GM21367 (cell line): Measurements from ENCODE around the gene COMTD1.
A peak's percentile ranks its signal among the peaks of the same experiment; 100 is the strongest.

Source experiments
- ATAC-seq: cut with Tn5 transposase; IDR thresholded peaks from one replicate; pipeline ENCODE4 v1.9.1; 2021; ENCODE audit not compliant: unreplicated experiment

Gene COMTD1

DNA sequence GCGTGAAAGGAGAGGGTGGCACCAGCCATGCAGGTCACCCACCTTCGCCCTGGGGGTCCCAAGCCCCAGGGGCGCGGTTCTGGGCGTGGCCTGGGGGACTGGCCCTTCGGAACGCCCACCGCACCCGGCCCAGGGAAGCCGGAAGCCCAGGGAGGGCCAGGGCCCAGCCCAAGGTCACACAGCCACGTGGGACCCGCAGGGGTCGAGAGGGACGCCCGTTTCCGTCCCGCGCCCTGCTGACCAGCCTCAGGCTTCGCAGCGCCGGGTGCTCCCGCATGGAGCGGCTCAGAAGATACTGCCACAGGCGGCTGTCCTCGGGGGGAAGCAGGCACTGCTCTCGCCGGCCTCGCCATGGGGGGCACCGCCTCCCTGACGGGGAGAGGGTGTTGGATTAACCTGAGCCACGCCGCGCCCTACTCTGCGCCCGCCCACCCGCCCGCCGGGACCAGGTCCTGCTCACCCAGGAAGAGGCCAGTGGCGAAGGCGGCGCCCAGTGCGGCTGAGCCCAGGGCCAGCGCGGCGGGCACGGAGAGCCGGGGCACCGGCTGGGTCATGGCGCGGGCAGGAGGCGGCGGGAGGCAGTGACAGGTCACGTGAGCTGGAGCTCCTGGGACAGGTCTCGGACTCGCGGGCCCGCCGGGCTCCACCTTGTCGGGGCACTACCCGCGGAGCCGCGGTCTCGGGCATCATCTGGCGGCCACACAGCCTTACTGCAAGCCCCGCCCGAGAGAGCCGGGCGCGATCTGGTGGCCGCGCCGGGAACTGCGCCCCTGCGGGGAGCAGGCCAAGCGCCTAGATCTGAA lies at the start of gene COMTD1:
TSS of gene COMTD1 (minus strand) at position 583 of the 803 bp plus-strand sequence. CDS start at position 554, 29 bp downstream.
- peak; percentile 67 for ATAC-seq

DNA sequence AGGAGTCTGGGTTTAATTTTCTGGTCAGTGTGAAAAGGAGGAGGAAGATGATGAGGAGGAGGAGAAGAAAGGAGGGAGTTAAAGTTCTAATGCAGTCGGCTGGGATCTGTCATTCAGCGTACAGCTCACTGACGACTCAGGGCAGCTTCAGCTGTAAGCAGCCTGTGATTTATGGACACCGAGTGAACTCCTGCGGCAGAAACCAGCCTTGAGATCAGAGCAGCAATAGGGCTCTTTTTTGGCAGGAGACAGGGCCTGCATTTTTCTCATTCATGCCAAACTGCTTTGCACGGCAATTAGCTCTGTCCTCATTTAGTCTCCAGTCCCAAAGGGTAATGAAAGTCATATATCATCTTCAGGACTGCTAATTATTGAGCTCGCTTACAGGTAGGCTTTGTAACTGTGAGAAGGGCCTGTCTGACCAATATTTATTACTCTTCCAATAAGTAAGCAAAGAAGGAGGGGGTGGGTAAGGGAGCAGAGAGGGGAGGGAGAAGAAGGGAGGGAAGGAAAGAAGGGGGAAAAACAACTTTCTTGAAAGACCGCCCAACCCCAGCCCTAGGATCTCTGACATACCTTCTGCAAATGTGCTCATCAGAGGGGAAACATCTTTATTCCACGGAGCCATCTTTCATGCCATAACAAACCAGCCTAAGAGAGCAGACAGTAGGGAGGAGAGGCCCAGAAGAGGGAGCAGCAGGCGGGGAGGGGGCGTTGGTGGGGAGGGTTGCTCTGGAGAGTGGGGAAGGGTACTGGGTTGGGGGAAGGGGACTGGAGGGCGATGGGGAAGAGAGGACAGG lies 48.1 kb upstream of the COMTD1 start:
- no peak for ATAC-seq

DNA sequence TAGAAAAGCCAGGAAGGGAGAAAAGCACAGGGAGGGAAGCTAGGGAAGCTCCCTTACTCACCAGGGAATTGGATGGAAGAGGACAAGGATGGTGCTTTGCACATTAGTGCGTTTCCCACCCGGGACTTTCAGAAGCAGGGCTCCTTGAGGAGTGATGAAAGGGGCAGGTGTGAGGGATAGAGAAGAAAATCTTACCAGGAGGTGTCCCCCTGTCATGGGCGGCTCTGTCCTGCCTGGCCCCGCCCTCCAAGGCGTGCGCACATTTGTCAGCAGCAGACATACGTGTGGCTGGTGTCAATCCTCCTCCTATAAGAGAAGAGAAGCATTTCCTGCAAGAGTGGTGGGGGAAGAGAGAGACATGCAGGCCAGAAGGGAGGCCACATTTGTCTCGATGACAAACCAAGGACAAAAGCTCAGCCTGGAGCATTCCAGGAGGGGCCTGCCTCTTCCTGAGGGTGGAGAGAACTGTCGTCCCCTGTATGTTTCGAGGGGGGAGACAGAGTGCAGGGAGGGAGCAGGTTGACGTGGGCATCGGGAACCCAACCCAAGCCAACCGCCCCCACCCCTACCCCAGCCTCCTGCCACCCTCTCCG lies 47.4 kb upstream of the COMTD1 start:
- ATAC-seq, result no peak

DNA sequence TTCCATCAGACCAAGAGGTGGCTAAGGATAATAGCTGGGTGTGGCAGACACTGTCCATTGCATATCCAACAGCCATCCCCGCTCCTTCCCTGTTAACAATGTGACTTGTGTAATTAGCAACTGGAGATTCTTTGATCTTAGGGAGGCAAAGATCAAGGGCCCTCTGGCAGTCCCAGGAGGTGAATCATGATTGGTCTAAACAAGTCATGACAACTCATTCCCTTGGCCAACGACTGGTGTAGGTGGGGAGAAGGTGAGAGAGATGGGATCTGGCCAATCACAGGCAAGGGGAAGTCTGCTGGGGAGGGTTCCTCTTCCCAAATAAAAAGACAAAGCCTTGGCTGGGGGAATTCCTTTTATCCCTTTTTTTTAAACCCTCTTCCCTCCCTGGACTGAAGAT lies 46.2 kb upstream of the COMTD1 start:
- ATAC-seq, result no peak

DNA sequence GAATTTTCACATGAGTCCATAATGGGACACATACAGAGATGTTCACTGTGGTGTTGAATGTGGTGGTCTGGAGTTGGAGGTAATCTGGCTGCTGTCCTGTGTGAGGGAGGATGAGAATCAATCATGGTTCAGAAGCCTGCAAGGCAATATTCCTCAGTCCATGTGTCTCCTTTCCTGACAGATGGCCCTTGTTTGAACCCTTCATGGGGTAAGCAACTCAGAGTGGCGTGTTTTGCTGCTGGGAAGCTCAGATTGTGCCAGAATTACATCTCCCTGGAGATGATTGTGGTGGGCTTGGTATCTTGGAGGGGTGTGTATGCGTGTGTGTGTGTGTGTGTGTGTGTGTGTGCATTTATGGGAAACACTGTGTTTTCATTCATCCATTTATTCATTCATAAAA lies 44.5 kb upstream of the COMTD1 start:
- no peak for ATAC-seq

DNA sequence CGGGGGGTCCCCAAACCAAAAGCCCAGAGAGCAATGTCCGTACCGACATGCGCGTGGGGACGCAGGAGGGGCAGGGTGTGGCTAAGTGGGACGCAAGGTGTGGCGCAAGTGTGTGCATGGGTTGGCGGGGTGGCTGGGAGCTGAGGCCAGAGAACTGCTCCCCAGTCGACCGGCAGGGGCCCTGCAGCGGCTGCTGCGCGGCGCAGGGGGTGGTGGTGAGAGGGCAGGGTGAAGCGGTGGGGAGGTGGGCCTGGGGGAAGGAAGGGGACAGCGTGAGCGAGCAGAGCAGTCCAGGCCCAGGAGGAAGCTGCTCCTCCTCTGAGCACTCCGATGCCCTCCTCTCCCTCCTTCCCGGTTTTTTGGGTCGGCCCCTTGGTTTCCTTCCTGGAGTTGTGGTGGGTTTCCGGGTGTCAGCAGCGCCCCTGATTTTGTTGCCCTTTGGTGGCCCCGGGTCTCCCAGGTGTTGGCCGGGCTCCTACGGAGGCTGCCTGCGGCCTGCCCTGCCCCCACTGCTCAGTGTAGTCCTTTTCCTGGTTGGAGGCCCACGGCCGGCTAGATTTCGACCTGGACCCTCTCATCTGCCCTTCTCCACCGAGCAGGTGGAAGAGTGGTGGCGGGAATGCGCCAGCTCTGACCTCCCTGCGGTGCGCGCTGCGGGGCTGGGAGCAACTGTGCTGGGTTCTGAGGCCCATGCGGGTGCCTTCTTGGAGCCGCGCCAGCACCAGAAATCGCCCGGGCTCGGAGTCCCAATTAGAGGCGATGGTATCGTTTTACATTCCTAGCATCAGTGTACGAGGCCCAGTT lies 40.5 kb upstream of the COMTD1 start:
- no peak for ATAC-seq

DNA sequence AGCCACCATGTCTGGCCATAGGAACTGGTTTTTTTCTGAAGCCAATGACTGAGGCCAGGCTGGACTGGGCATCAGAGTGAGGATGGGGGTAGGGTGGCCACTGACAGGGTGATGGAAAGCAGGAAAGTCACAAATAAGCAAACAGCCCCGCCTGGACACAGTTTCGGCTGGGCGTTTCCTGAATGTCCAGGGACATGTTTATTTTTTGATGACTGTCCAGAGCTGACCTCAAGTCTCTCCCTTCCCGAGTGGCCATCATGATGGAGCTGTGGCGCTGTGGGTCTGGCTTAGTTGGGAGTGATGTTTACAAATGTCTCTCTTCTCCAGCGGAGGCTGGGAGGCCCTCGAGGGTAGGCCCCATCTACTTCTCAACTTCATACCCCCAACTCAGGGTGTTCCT lies 37.1 kb upstream of the COMTD1 start:
- no peak for ATAC-seq

DNA sequence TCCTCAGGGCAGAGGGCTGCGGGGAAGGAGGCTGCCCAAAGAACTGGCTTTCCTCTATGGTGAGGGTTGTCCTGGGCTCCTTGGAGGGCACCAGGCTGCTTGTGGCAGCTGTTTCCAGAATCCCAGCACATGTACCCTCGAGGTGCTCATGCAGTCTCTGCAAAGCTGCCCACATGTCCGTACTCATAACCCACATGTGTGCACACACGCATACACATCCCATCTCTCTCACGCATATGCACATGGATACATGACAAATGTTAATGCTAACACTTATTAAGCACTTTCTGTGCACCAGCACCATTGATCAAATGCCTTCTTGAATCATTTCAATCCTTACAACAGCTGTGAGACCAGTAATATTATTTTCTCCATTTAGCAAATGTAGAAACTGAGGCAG lies 36.3 kb upstream of the COMTD1 start:
- ATAC-seq, result no peak

DNA sequence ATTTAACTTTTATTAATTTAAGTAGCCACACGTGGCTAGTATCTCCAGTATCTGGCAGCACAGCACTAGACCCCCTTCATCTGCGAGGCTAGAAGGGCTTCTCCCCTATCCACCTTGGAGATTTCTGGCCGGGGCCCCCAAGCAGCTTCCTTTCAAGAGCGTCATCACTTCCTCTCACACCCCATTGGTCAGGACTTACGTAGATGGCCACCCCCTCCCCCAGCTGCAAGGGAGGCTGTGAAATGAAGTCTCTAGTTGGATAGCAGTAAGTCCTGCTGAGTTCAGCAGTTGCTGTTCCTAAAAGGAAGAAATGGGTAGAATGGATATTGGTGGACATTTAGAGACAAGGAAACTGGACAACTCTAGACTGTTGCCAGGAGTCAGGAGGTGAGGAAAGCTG lies 33.8 kb upstream of the COMTD1 start:
- no peak for ATAC-seq

DNA sequence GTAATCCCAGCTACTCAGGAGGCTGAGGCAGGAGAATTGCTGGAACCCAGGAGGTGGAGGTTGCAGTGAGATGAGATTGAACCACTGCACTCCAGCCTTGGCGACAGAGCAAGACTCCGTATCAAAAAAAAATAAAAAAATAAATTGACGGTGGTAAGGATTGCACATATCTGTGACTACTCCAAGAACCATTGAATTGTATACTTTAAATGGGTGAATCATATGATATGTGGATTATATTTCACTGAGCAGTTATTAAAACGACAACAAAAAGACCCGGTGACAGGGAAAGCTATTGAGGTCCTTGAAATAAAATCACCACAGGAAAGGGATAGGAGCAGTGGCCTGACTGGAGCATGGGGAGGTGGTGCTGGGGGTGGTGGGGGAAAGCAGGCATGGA lies 31.2 kb upstream of the COMTD1 start:
- no peak for ATAC-seq

DNA sequence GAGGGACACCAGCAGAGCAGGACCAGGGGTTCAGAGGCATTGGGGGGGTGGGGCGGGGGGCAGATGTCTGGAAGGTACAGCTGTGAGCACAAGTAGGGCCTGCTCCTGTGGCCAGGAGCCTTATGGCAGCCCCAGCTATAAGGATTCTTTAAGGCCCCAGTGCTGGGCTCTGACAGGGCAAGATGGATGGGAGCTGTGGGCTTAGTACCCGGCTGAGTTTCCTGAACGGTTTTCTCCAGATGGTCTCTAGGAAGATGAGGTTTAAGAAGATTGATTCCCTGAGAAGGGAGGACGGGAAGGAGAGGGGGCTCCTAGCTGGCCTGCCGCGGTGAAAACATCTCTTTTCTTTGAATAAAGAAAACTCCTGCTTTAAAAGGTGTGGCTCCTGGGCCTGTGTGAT lies 30.1 kb upstream of the COMTD1 start:
- no peak for ATAC-seq

DNA sequence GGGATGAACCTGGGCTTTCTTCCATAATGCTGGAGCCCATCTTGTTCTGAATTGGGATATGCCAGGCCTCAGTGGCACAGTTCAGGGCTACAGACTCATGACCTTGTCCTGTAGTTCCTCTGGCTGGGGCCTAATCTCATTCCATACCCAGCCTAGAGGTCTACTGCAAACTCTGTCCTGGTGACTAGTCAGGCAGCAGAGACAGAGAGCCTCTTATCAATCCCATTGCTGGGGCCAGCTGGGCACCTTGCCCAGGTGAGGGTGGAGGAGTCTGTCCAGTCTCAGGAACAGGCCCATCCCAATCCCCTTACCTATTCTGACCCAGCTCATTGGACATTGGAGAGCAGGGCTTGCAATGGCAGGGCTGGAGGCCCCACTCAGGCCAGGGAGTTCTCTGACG lies 28.0 kb upstream of the COMTD1 start:
- no peak for ATAC-seq

DNA sequence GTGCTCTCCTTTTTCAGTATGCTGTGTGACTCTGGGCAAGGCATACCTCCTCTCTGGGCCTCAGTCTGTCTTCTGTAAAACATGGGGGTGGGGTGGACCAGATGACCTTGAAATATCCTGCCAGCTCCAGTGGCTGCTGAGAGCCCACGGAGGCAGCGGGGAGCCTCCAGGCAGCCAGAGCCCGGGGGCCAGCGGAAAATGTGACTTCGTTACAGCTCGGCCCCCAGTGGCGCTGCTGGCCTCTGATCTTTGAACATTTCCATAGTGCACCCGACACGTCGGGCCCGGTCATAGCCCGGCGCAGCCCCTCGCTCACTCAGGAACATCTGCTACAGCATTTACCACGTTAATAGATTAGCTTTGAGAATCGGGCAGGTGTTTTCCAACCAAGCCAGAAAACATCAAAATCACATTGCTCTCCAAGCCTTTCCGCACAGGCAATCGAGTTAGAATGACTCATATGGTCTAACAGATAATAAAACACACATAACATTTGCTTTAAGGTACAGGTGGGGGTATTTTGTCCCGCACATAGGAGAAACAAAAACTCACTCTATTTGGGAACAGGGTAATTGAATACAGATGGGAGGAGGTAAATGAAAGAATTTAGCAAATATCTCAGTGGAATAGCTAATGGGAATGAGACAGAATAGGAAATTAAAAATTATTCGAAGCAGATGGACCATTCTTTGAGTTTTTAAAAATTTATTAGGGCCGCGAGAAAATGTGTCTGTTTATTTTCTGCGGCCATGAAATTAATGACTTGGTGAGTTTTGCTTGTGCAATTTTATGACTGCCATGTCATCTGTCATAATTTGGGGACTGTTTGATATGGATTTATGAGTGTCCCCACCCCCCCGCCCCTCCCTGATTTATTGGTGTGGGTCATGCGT lies 26.3 kb upstream of the COMTD1 start:
- ATAC-seq, result no peak

DNA sequence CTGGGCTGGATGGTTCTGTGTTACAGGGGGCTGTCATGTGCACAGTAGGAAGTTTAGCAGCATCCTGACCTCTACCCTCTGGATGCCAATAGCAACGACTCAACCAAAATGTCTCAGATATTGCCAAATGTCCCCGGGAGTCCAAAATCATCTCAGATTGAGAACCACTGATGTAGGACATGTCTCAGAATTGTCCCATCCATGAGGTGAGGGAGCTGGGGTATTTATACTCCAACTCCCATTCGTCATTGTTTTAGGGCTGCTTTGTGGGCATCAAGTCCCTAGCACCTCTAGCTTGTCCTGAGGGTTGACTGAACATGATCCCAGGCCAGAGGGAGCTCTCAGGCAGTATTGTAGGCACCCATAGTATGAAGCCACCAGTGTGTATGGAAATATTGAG lies 25.2 kb upstream of the COMTD1 start:
- no peak for ATAC-seq

DNA sequence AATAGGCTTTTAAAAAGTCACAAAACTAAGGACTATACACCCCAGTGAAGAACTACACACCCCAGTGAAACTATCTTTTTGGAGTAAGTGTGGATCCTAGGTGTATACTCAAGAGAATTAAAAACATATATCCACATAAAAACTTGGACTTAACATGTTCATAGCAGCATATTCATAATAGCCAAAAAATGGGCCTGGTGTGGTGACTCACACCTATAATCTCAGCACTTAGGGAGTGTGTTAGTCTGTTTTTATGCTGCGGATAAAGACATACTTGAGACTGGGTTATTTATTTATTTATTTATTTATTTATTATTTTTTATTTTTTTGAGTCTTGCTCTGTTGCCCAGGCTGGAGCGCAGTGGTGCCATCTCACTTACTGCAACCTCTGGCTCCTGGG lies 19.0 kb upstream of the COMTD1 start:
- no peak for ATAC-seq

DNA sequence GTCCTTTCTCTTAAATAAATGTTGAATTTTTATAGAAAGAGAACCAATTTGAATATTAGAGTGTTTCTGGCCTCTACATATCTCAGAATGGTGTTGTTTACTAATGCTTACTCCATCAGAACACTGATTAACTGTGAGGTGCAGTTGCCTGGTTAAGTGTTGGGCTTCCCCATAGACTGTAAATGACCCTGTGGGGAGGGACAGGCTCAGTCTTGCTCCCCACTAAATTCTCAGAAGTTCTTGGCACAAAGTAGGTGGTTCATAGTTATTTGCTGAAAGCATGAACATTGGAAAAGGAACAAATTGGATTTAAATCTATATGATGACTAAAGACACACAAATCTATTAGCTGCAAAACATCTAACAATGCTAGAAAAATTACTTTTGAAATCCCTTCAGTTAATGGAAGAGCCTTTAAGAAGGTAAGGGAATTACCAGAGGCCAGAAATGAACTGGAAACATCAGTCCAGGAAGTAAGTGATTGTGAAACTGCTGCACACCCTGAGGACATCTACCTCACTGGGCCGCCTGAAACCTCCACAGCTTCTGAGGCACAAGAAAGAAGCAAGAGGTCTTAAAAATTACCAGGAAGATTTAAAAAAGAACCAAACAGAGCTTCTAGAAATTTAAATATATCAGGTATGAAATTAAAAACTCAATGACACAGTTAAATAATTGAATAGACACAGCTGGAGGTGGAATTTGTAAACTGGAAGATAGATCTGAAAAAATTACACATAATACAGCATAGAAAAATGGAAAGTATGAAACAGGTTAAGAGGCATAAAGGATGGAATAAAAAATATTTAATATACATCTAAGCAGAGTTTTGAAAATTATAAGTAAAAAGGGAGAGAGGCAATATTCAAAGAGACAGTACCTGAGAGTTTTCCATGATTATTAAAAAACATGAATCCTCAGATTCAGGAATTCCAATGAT lies 17.8 kb upstream of the COMTD1 start:
- ATAC-seq, result no peak

DNA sequence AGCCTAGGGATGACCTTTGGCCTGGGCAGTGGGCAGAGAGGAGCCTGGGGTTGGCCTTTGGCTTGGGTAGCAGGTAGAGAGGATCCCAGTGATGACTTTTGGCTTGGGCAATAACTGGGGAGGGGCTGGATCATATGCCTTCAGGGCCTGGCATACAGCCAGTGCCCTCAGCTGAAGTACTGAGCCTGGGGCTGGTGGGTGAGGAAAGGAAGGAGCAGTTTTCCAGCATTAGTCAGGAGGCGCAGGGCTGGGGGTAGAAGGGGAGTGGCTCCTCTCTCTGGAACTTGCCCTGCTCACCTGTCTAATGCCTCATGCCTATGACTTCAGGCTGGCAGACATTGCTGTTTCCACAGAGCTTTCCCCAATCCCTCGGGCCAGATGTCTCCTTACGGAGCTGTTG lies 15.2 kb upstream of the COMTD1 start:
- ATAC-seq, result no peak

DNA sequence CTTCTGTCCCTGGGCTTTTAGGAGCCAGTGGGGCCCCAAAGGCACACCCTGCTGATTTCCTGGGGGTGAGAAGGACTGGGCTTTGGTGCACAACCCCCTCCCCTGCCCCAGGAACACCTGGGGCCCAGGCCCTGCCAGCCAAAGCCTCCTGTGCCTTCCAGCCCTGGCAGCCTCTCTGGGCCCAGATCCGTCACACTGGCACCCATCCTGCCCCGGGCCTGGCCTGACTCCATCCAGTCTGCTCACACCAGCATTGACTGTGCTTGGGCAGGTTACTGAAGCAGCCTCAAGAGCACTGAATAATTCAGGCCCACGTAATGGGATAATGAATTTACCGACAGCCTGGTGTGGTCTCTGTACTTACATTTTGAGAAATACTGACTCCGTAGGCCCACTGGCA lies 12.0 kb upstream of the COMTD1 start:
- no peak for ATAC-seq

DNA sequence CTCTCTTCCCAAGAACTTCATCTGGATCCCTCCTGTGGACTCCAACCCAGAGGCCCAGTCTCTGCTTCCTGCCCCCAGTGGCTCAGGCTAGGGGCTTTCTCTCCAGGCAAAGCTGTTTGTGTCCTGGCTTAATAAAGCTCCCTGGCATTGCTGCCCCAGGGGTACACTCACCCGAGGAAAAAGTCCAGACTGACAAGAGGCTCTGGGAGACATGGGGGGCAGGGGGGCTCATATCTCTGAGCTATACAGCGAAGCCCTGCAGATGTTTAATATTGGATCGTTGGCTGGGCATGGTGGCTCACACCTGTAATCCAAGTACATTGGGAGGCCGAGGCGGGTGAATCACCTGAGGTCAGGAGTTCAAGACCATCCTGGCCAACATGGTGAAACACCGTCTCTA lies 10.7 kb upstream of the COMTD1 start:
- ATAC-seq, result no peak
